SK-N-SH (cell line): ENCODE data around the gene SEC23IP. TPM values are rescaled to one million over a fixed set of nuclear protein-coding genes. Genes with fewer than 3 reads are reported as not detected.

Experiments
- CTCF ChIA-PET: fragments of 300-600, 350-600 bp; formaldehyde crosslinking; extraction: SDS; loops from one replicate; lab custom pipeline; 2021; lab: Yijun Ruan, JAX
- POLR2A ChIA-PET: fragments of 350-600 bp; sonication (Branson Sonifier 250); formaldehyde crosslinking; extraction: SDS; loops from one replicate; lab custom pipeline; 2020; ENCODE audit warnings: antibody characterized with exemption, inconsistent platforms; lab: Yijun Ruan, JAX
- DNase-seq: peaks from one replicate; pipeline ENCODE4 v3.0.0; 2012
- H2AFZ ChIP-seq: fragments of 200-600 bp; sonication (generic); 2 replicates; pipeline ENCODE4 v1.8.1; 2016; ENCODE audit warnings: antibody characterized with exemption, mild to moderate bottlenecking, low read depth
- H3F3A ChIP-seq: fragments of 200-600 bp; sonication (generic); replicated peaks from 2 replicates; pipeline ENCODE3; 2016; ENCODE audit warnings: antibody characterized with exemption, mild to moderate bottlenecking; ENCODE audit not compliant: insufficient read depth
- H3K27ac ChIP-seq, 2 experiments: fragments of 200-500 bp in 1 of 2; fragments of 200-600 bp in 1 of 2; sonication (Bioruptor generic) in 1 of 2; sonication (generic), shearing (Covaris generic) in 1 of 2; 2 replicates each; pipeline versions ENCODE4 v1.5.1 to v1.6.1; 2014 to 2016; ENCODE audit warnings: low read depth in 2 of 2, inconsistent platforms in 1 of 2, low read length in 1 of 2, mild to moderate bottlenecking in 1 of 2, mixed read lengths in 1 of 2
- H3K27me3 ChIP-seq: fragments of 200-600 bp; sonication (generic), shearing (Covaris generic); 2 replicates; pipeline ENCODE4 v1.6.1; 2016; ENCODE audit warnings: mixed run types; ENCODE audit not compliant: insufficient read depth
- H3K36me3 ChIP-seq, 2 experiments: fragments of 200-500 bp in 1 of 2; fragments of 200-600 bp in 1 of 2; sonication (Bioruptor generic) in 1 of 2; sonication (generic) in 1 of 2; replicated peaks in 1 of 2; 2 replicates each; pipeline versions ENCODE3 to v1.5.1; 2014 to 2016; ENCODE audit warnings: low read length in 1 of 2, mild to moderate bottlenecking in 1 of 2; ENCODE audit not compliant: insufficient read depth in 2 of 2, control insufficient read depth in 1 of 2
- H3K4me1 ChIP-seq, 2 experiments: fragments of 200-500 bp in 1 of 2; fragments of 200-600 bp in 1 of 2; sonication (Bioruptor generic) in 1 of 2; sonication (generic), shearing (Covaris generic) in 1 of 2; 2 replicates each; pipeline versions ENCODE4 v1.5.1 to v1.6.1; 2014 to 2016; ENCODE audit warnings: low read depth in 1 of 2, low read length in 1 of 2, mixed run types in 1 of 2; ENCODE audit not compliant: insufficient read depth in 2 of 2, control insufficient read depth in 1 of 2
- H3K4me2 ChIP-seq: fragments of 200-600 bp; sonication (generic), shearing (Covaris generic); 2 replicates; pipeline ENCODE4 v1.6.1; 2017; ENCODE audit warnings: mixed run types
- H3K4me3 ChIP-seq, 2 experiments: fragments of 200-500 bp in 1 of 2; fragments of 200-600 bp in 1 of 2; sonication (Bioruptor generic) in 1 of 2; sonication (generic), shearing (Covaris generic) in 1 of 2; 2 replicates each; pipeline versions ENCODE4 v1.5.1 to v1.8.1; 2014 to 2016; ENCODE audit warnings: low read depth in 2 of 2, inconsistent platforms in 1 of 2, low read length in 1 of 2, mild to moderate bottlenecking in 1 of 2, mixed read lengths in 1 of 2, moderate library complexity in 1 of 2
- H3K79me2 ChIP-seq: fragments of 200-600 bp; sonication (generic); 2 replicates; pipeline ENCODE4 v1.8.1; 2017; ENCODE audit warnings: mild to moderate bottlenecking; ENCODE audit not compliant: insufficient read depth
- H3K9ac ChIP-seq: fragments of 200-600 bp; sonication (generic); 2 replicates; pipeline ENCODE4 v1.6.1; 2017; ENCODE audit warnings: mixed run types
- H3K9me2 ChIP-seq: fragments of 200-600 bp; sonication (generic); 2 replicates; pipeline ENCODE4 v1.6.1; 2017; ENCODE audit warnings: mixed run types
- H3K9me3 ChIP-seq: fragments of 200-600 bp; sonication (generic); 2 replicates; pipeline ENCODE4 v1.6.1; 2017; ENCODE audit warnings: mixed run types, mild to moderate bottlenecking, moderate library complexity
- H4K20me1 ChIP-seq: fragments of 200-600 bp; sonication (generic); 2 replicates; pipeline ENCODE4 v1.6.1; 2017; ENCODE audit warnings: mild to moderate bottlenecking, mixed run types; ENCODE audit not compliant: insufficient read depth
- CHD2 ChIP-seq: fragments of 150-350 bp; IDR thresholded peaks from 2 replicates; pipeline ENCODE4 v1.6.1; 2018; ENCODE audit warnings: low read length; ENCODE audit not compliant: partially characterized antibody
- EP300 ChIP-seq, 2 experiments: IDR thresholded peaks; 2 replicates each; pipeline versions ENCODE4 v1.4.0 to v1.6.1; 2012; ENCODE audit warnings: borderline replicate concordance in 1 of 2, low read depth in 1 of 2, low read length in 1 of 2
- FOXM1 ChIP-seq: IDR thresholded peaks from 2 replicates; pipeline ENCODE4 v1.4.0; 2012; ENCODE audit warnings: low read depth, mild to moderate bottlenecking
- GABPA ChIP-seq: IDR thresholded peaks from 2 replicates; pipeline ENCODE4 v1.4.0; 2012; ENCODE audit warnings: low read depth, mild to moderate bottlenecking
- JUND ChIP-seq: IDR thresholded peaks from 2 replicates; pipeline ENCODE4 v1.4.0; 2012
- MEF2A ChIP-seq: IDR thresholded peaks from 2 replicates; pipeline ENCODE4 v1.4.0; 2012; ENCODE audit warnings: low read depth, borderline replicate concordance
- MXI1 ChIP-seq: IDR thresholded peaks from 2 replicates; pipeline ENCODE4 v1.6.1; 2012; ENCODE audit warnings: mild to moderate bottlenecking, low read depth, low read length, improper control_type of control experiment
- NFIC ChIP-seq: IDR thresholded peaks from 2 replicates; pipeline ENCODE4 v1.4.0; 2012; ENCODE audit warnings: borderline replicate concordance
- NRF1 ChIP-seq: IDR thresholded peaks from 2 replicates; pipeline ENCODE4 v1.6.1; 2012; ENCODE audit warnings: low read depth, mild to moderate bottlenecking, low read length
- POLR2AphosphoS5 ChIP-seq: IDR thresholded peaks from 2 replicates; pipeline ENCODE4 v1.6.1; 2012; ENCODE audit warnings: low read depth, low read length
- RAD21 ChIP-seq: IDR thresholded peaks from 2 replicates; pipeline ENCODE4 v1.6.1; 2012; ENCODE audit warnings: mild to moderate bottlenecking, low read length
- RFX5 ChIP-seq: IDR thresholded peaks from 2 replicates; pipeline ENCODE4 v1.6.1; 2012; ENCODE audit warnings: mild to moderate bottlenecking, improper control_type of control experiment, low read length
- RXRA ChIP-seq: IDR thresholded peaks from 2 replicates; pipeline ENCODE4 v1.4.0; 2012; ENCODE audit warnings: low read depth, mild to moderate bottlenecking, borderline replicate concordance
- SMC3 ChIP-seq: IDR thresholded peaks from 2 replicates; pipeline ENCODE4 v1.6.1; 2012; ENCODE audit warnings: low read depth, low read length, improper control_type of control experiment
- TAF1 ChIP-seq: IDR thresholded peaks from 2 replicates; pipeline ENCODE4 v1.6.1; 2012; ENCODE audit warnings: low read depth, mild to moderate bottlenecking, low read length, moderate library complexity, borderline replicate concordance
- TEAD4 ChIP-seq: IDR thresholded peaks from 2 replicates; pipeline ENCODE4 v1.4.0; 2012; ENCODE audit warnings: mild to moderate bottlenecking, borderline replicate concordance; ENCODE audit not compliant: insufficient read depth
- YY1 ChIP-seq: IDR thresholded peaks from 2 replicates; pipeline ENCODE4 v1.4.0; 2012; ENCODE audit warnings: low read depth, mild to moderate bottlenecking
- WGBS: methylation state at CpG from one replicate; pipeline ENCODE4 v1.1.6; 2017; ENCODE audit warnings: low lambda C conversion rate; 5-methylcytosine and 5-hydroxymethylcytosine counted together
- polyA plus RNA-seq, 3 experiments: library from polyadenylated mRNA; depleted of rRNA; stranded (reverse); fragments of >200 nt; gene quantifications; 2 replicates each; pipeline ENCODE4 v1.2.3, GENCODE V29; 2012
- TF ChIP-seq, protein P1 (sequence below): IDR thresholded peaks from 2 replicates; pipeline ENCODE4 v1.4.0; 2012; ENCODE audit warnings: low read depth, borderline replicate concordance
- TF ChIP-seq, protein P2 (sequence below): fragments of 200-600 bp; sonication (generic); IDR thresholded peaks from 2 replicates; pipeline ENCODE4 v1.6.1; 2017; ENCODE audit warnings: antibody characterized with exemption, mild to moderate bottlenecking, moderate library complexity
- TF ChIP-seq, protein P3 (sequence below): IDR thresholded peaks from 2 replicates; pipeline ENCODE4; 2012
- TF ChIP-seq, protein P4 (sequence below): IDR thresholded peaks from 2 replicates; pipeline ENCODE4 v1.6.1; 2012; ENCODE audit warnings: mild to moderate bottlenecking, low read depth, low read length, moderate library complexity
- TF ChIP-seq, protein P5 (sequence below): IDR thresholded peaks from 2 replicates; pipeline ENCODE4 v1.4.0; 2012; ENCODE audit warnings: low read depth

Gene SEC23IP
- polyA plus RNA-seq, 1 of the 3 experiments (the other 2 are of a cell fraction), result 23.8 TPM

DNA sequence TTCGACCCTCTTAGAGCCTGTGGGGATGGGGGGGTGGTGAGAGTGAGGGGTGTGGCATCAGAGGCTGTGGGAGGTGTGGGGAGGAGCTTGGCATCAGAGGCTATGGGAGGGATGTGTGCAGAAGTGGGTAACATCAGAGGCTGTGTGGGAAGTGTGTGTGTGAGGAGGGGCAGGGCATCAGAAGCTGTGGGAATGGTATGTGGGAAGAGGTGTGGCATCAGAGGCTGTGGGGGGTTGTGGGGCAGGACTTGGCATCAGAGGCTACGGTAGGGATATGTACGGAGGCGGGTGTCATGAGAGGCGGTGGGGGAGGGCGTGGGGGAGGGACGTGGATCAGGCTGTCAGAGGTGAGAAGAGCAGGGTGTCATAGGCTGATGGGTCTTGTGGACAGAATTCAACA, 97.4 kb downstream of the SEC23IP start:
- H3K9ac ChIP-seq, result no peak overlapping the region
- no peak overlapping the region for H3K4me3 ChIP-seq
- H3K36me3 ChIP-seq, result no peaks in the 10 kb centered on the region
- 57% methylated on average over 7 of the region's 7 CpGs for WGBS
- no peaks in the 10 kb centered on the region for H3K9me2 ChIP-seq
- no peak overlapping the region for H3K27ac ChIP-seq
- no peaks in the 10 kb centered on the region for H3K4me1 ChIP-seq
- no peaks in the 10 kb centered on the region for H3F3A ChIP-seq
- no peaks in the 10 kb centered on the region for H3K27me3 ChIP-seq
- ChIA-PET CTCF (interaction anchor here (0.7 kb wide), 1 partner anchor 347 kb away, joined by 5 read pairs; no protein-coding TSS in a partner anchor), POLR2A (no interaction called here)
- no peak overlapping the region for H3K4me2 ChIP-seq
- no peaks in the 10 kb centered on the region for H4K20me1 ChIP-seq
- TF ChIP-seq, protein P1, sequence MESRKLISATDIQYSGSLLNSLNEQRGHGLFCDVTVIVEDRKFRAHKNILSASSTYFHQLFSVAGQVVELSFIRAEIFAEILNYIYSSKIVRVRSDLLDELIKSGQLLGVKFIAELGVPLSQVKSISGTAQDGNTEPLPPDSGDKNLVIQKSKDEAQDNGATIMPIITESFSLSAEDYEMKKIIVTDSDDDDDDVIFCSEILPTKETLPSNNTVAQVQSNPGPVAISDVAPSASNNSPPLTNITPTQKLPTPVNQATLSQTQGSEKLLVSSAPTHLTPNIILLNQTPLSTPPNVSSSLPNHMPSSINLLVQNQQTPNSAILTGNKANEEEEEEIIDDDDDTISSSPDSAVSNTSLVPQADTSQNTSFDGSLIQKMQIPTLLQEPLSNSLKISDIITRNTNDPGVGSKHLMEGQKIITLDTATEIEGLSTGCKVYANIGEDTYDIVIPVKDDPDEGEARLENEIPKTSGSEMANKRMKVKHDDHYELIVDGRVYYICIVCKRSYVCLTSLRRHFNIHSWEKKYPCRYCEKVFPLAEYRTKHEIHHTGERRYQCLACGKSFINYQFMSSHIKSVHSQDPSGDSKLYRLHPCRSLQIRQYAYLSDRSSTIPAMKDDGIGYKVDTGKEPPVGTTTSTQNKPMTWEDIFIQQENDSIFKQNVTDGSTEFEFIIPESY, result no peak
- TF ChIP-seq RXRA (no peak), JUND (no peak), GABPA (no peak), POLR2AphosphoS5 (no peak), TEAD4 (no peak), MXI1 (no peak), RFX5 (no peak), NFIC (no peak), NRF1 (no peak), CHD2 (no peak)
- DNase-seq, result no peak
- no peaks in the 10 kb centered on the region for H3K9me3 ChIP-seq
- no peak overlapping the region for H2AFZ ChIP-seq
- H3K79me2 ChIP-seq, result no peaks in the 10 kb centered on the region

DNA sequence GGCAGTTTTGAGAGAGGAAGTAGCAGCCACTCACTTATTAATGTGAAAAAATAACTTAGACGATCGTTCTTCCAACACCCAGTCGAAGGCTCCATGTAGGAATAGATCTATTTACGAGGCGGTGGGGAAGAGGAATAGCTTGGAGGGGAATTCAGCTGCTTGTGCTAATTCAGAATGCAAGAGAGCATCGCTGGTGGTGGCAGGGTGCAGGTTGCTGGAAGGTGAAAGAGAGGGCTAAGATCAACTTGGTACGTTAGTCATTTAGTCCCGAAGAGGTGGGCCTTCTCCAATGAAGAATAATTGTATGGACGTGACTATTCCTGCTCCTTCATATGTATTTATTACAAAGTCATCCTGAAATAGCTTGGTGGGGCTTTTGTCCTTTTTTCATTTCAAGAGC, 98.5 kb downstream of the SEC23IP start:
- H3K9me2 ChIP-seq, result no peaks in the 10 kb centered on the region
- H3F3A ChIP-seq, result no peaks in the 10 kb centered on the region
- no peak overlapping the region for H3K4me2 ChIP-seq
- H4K20me1 ChIP-seq, result no peaks in the 10 kb centered on the region
- POLR2A ChIA-PET, result no interaction called here
- no peak overlapping the region for H3K4me3 ChIP-seq
- H3K79me2 ChIP-seq, result no peaks in the 10 kb centered on the region
- 47% methylated on average over 9 of the region's 9 CpGs for WGBS
- no peaks in the 10 kb centered on the region for H3K27me3 ChIP-seq
- CTCF ChIA-PET, result interaction anchor here (0.7 to 1.1 kb wide), 2 partner anchors 200 to 346 kb away, joined by 3 to 5 read pairs; no protein-coding TSS in a partner anchor
- no peak overlapping the region for H3K9ac ChIP-seq
- no peak for DNase-seq
- H2AFZ ChIP-seq, result no peak overlapping the region
- no peaks in the 10 kb centered on the region for H3K36me3 ChIP-seq
- H3K27ac ChIP-seq, result no peak overlapping the region
- no peaks in the 10 kb centered on the region for H3K9me3 ChIP-seq
- no peaks in the 10 kb centered on the region for H3K4me1 ChIP-seq
- TF ChIP-seq, protein P2, sequence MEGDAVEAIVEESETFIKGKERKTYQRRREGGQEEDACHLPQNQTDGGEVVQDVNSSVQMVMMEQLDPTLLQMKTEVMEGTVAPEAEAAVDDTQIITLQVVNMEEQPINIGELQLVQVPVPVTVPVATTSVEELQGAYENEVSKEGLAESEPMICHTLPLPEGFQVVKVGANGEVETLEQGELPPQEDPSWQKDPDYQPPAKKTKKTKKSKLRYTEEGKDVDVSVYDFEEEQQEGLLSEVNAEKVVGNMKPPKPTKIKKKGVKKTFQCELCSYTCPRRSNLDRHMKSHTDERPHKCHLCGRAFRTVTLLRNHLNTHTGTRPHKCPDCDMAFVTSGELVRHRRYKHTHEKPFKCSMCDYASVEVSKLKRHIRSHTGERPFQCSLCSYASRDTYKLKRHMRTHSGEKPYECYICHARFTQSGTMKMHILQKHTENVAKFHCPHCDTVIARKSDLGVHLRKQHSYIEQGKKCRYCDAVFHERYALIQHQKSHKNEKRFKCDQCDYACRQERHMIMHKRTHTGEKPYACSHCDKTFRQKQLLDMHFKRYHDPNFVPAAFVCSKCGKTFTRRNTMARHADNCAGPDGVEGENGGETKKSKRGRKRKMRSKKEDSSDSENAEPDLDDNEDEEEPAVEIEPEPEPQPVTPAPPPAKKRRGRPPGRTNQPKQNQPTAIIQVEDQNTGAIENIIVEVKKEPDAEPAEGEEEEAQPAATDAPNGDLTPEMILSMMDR, result no peak
- TF ChIP-seq, protein P3, sequence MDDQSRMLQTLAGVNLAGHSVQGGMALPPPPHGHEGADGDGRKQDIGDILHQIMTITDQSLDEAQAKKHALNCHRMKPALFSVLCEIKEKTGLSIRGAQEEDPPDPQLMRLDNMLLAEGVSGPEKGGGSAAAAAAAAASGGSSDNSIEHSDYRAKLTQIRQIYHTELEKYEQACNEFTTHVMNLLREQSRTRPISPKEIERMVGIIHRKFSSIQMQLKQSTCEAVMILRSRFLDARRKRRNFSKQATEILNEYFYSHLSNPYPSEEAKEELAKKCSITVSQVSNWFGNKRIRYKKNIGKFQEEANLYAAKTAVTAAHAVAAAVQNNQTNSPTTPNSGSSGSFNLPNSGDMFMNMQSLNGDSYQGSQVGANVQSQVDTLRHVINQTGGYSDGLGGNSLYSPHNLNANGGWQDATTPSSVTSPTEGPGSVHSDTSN, result no peak
- TF ChIP-seq JUND (no peak), NRF1 (no peak), RAD21 (no peak), SMC3 (no peak), YY1 (no peak), MEF2A (no peak), FOXM1 (no peak), RFX5 (no peak), TAF1 (no peak), EP300 (IDR thresholded peaks at IDR 0.05; ENCODE audit: borderline replicate concordance in 1 of 2, low read depth in 1 of 2, low read length in 1 of 2) (no peak)
- TF ChIP-seq, protein P4, sequence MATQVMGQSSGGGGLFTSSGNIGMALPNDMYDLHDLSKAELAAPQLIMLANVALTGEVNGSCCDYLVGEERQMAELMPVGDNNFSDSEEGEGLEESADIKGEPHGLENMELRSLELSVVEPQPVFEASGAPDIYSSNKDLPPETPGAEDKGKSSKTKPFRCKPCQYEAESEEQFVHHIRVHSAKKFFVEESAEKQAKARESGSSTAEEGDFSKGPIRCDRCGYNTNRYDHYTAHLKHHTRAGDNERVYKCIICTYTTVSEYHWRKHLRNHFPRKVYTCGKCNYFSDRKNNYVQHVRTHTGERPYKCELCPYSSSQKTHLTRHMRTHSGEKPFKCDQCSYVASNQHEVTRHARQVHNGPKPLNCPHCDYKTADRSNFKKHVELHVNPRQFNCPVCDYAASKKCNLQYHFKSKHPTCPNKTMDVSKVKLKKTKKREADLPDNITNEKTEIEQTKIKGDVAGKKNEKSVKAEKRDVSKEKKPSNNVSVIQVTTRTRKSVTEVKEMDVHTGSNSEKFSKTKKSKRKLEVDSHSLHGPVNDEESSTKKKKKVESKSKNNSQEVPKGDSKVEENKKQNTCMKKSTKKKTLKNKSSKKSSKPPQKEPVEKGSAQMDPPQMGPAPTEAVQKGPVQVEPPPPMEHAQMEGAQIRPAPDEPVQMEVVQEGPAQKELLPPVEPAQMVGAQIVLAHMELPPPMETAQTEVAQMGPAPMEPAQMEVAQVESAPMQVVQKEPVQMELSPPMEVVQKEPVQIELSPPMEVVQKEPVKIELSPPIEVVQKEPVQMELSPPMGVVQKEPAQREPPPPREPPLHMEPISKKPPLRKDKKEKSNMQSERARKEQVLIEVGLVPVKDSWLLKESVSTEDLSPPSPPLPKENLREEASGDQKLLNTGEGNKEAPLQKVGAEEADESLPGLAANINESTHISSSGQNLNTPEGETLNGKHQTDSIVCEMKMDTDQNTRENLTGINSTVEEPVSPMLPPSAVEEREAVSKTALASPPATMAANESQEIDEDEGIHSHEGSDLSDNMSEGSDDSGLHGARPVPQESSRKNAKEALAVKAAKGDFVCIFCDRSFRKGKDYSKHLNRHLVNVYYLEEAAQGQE, result no peak
- TF ChIP-seq, protein P5, sequence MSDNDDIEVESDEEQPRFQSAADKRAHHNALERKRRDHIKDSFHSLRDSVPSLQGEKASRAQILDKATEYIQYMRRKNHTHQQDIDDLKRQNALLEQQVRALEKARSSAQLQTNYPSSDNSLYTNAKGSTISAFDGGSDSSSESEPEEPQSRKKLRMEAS, result no peak
